Activated CD8-positive, alpha-beta memory T cell treated with anti-CD3 and anti-CD28 coated beads for 1 hour (primary cell): Measurements from ENCODE around the gene LGALS7.

Source experiments
- DNase-seq, 2 donors: peaks; one replicate each; pipeline ENCODE4 v3.0.0-alpha.2; 2020; ENCODE audit warnings: low read depth in 1 of 2; ENCODE audit errors: extremely low read depth in 1 of 2

Gene LGALS7

DNA sequence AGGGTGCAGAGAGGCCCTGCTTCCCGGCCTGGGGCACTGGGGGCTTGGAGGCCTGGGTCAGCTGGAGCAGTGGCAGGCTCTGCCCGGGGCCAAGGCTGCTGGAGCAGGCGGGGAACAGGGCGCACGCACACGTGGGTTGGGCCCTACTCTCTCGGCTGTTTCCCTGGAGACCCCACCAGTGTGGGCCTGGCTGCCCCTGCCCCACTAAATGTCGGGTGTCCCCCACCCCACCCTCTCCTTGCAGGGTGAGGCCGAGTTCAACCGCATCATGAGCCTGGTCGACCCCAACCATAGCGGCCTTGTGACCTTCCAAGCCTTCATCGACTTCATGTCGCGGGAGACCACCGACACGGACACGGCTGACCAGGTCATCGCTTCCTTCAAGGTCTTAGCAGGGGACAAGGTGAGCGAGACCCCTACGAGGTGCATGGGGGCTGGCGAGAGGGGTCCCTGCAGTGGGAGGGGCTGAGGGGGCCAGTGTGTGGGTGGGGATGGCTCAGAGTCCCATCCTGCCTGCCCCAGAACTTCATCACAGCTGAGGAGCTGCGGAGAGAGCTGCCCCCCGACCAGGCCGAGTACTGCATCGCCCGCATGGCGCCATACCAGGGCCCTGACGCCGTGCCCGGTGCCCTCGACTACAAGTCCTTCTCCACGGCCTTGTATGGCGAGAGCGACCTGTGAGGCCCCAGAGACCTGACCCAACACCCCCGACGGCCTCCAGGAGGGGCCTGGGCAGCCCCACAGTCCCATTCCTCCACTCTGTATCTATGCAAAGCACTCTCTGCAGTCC is 44.4 kb downstream of the LGALS7 start:
- no peak for DNase-seq

DNA sequence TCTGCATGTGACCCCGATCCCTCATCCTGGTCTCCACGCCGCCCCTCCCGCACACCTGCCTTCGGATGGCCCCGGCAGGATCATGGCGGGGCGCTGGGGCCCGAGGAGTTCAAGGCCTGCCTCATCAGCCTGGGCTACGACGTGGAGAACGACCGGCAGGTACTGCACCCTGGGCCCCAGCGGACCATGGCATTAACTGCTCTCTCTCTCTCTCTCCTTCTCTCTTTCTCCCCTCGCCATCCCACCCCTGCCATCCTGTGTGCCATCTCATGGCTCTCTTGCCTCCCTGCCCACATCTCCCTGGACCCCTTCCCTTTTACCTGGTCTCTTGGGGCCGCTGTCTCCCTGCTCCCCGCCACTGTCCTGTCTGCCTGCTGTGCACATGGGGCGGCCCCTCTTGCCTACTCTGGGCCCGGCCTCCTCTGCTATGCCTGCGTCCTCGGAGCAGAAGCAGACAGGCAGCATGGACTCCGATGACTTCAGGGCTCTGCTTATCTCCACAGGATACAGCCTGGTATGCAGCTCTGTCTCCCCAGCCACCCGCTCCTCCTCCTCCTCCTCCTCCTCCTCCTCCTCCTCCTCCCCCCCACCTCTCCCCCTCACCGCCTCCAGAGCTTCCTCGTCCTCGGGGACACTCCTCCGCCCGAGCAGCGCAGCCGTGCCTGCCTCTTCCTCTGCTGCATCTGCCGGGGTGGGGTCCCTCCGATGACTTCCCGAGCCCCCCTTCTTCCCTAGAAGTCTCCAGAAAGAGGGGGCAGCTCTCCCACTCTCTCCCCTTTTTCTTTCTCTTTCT is 45.3 kb downstream of the LGALS7 start:
- no peak for DNase-seq

DNA sequence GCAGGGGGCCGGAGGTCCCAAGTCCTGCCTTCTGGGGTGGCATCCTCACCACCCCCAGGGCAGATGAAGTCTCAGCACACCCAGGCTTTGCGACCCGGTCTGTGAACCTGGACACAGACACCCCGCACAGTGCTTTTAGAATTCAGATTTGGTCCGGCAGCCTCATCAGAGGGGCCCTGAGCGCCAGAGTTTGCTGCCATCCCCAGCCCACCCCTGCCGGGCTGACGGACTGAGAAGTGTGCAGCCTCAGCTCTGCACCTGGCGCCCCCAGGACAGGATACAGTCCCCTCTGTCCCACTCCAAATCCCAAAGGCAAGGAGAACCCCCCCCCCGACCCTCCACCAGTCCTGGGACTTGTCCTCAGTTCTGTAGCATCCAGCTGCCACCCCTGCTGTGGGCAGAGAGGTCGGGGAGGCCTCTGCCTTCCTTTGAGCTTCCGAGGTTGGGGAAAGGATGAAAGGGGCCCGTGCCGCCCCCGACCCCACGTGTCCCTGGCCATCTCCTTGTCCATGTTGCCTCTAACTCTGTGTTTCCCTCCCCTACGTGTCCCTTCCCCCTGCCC is 45.9 kb downstream of the LGALS7 start:
- DNase-seq, result no peak

DNA sequence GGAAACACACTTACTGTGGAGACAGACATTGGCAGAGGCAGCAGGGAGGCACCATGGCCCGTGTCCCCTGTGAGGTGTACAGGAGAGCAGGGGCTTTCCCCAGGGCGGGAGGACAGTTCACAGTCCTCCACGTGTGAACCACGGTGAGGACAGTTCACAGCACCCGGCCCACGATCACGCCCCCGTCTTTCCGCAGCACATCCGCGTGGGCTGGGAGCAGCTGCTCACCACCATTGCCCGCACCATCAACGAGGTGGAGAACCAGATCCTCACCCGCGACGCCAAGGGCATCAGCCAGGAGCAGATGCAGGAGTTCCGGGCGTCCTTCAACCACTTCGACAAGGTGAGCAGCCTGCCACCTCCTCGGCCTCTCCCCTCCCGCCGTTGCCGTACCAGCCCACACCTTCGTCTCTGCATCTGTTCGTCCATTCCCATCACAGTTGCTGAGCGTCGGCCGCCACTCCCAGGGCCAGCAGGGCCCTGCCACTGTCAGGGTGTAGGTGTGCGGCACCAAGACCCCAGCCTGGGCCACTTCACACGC is 46.5 kb downstream of the LGALS7 start:
- DNase-seq, result no peak

DNA sequence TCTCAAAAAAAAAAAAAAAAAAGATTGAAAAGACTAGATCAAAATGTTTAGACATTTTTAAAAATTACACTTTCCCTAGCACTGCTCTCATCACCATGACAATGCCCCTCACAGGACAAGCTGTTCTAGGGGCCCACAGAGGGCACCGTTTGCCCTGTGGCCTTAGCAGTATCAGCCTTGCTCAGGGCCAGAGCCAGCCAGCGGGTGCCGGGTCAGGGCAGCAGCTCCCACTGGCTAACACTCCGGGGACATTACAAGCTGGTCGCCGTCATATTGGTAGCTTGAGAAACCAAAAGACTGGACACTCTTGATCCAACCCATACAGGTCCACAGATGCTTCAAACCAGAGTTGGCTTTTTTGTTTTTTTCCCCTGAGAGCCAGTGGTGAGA is 47.0 kb downstream of the LGALS7 start:
- no peak for DNase-seq

DNA sequence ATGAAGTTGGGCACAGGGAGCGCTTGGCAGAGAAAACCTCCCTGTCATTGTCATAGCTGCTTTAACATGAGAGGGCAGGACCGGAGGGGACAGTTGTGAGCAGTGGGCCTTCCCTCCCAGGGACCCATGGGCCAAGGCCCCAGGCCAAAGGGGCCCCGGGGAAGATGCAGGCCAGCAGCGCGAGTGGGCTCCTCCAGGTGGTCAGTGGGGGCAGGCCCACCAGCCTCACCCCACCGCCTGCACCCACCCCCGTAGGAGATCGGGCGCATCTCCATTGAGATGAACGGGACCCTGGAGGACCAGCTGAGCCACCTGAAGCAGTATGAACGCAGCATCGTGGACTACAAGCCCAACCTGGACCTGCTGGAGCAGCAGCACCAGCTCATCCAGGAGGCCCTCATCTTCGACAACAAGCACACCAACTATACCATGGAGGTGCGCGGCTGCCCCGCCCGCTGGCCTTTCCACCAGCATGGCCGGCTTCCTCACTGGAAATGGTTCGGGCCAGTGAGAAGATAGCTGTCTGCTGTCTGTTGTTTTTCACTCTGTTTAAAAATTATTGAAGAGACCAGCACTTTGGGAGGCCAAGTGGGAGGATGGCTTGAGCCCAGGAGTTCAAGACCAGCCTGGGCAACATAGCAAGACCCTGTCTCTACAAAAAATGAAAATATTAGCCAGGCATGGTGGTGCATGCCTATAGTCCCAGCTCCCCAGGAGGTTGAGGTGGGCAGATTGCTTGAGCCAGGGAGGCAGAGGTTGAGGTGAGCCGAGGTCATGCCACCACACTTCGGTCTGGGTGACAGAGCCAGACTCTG is 47.6 kb downstream of the LGALS7 start:
- no peak for DNase-seq

DNA sequence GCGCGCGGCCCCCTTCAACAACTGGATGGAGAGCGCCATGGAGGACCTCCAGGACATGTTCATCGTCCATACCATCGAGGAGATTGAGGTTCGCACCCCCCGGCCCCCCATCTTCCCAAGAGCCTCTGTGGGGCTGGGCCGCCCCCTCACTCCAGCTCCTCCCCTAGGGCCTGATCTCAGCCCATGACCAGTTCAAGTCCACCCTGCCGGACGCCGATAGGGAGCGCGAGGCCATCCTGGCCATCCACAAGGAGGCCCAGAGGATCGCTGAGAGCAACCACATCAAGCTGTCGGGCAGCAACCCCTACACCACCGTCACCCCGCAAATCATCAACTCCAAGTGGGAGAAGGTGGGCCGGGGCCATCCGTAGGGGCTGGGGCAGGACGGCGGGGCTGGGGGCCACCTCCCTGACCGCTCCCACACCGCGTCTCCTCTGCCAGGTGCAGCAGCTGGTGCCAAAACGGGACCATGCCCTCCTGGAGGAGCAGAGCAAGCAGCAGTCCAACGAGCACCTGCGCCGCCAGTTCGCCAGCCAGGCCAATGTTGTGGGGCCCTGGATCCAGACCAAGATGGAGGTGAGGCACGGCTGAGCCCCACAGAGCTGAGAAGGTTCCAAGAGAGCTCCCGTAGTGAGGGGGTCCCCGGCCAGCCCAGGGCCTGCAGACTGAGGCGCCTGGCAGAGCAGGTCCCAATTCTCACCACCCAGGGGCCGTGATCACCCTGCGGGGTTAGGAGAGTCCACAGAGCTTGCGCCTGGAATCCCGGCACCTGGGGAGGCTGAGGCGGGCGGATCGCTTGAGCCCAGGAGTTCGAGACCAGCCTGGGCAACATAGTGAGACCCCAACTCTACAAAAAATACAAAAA is 49.1 kb downstream of the LGALS7 start:
- DNase-seq, result no peak

DNA sequence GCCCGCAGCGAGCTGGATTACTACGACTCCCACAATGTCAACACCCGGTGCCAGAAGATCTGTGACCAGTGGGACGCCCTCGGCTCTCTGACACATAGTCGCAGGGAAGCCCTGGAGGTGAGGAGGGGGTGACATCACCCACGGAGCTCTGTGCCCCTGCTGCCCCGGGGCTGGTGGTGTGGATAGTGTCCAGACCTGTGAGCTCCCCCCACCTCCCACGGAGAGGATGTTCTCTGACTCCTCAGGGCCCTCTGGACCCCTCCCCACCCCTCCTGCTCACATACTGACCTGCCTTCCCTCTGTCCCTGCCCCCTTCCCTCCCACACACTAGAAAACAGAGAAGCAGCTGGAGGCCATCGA is 49.7 kb downstream of the LGALS7 start:
- DNase-seq, result no peak

DNA sequence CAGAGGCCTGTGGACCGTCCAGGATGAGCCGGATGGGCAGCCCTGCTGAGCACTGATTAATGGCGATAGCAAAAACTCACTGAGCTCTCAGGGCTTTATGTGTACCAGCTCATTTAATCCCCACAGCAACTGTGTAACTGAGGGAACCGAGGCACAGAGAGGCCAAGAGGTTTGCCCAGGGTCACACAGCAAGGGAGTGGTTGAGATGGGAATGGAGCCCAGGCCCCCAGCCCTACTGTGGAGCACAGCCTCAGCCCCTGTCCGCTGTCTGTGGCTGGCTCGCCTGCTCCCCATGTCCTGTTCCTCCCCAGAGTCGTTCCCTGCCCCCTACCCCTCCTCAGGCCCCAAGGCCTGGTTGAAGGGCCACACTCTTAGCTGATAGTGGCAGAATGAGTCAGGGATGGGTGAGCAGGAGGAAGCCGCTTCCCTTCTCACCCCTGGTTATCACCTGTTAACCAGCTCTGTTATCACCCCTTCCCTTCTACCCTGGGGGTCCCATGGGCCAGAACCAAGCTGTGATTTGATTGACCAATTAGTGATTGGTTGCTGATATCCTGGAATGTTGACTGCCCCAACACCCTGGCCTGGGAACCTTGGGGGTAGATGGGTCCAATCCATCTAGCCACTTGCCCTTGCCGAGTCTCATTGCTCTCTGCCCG is 50.2 kb downstream of the LGALS7 start:
- no peak for DNase-seq

DNA sequence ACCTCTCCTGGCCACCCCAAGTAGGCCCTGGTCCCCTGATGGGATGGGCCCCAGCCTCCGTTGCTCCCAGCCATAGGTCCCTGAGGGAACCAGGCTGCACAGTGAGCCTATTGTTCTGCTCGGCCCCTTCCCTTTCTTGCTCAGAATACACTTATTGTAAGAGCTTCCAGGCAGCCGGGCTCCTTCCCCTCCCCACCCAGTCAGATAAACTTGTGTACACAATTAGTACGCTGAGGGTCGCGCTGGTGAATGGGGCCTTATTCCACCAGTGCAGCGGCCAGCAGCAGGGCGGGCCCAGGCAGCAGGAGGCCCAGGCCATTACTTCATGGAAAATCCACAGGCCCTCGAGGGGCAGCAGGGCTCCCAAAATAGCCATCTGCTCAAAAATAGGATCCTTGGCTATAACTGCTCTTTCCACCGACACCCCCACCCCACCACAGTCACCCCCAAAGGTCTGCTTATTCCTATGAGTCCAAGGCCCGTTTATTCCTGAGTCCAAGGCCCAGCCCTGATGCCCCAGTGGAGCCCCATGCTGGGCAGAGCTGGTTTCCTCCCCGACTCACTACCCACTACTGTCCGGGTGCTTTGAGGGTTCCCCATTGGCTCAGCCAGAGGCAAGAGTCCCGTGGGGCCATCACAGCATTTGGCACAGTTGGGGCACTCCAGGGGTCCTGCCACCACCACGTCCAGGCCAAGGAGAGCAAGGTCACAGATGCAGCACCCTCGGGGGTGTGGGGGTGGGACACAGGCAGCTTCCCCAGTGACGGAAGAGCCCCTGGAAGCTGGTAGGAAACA is 51.1 kb downstream of the LGALS7 start:
- DNase-seq, result no peak

DNA sequence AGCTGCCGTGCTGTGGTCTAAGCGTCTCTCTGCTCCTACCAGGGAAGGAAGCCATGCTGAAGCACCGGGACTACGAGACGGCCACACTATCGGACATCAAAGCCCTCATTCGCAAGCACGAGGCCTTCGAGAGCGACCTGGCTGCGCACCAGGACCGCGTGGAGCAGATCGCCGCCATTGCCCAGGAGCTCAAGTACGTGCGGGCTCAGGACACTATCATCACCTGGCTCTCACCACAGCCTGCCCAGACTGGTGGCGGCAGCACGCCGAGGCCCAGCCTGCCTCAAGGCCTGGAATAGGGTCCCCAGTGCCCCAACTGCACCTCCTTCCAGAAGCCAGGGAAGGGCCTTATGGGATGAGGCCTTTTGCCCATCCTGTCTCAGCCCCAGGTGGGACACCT is 51.8 kb downstream of the LGALS7 start:
- no peak for DNase-seq
